Vagina (tissue), 2 donors: Measurements from ENCODE around the gene CNOT1. TPM values are rescaled to one million over a fixed set of nuclear protein-coding genes. Genes with fewer than 3 reads are reported as not detected.
"Not testable (repeated sequence)": the region's sequence is repeated elsewhere in the genome, so short reads cannot be mapped to it uniquely, and the experiment has no call there.

ENCODE experiments used
- DNase-seq, 2 donors: peaks; one replicate each; pipeline ENCODE4 v3.0.0-alpha.2; 2017; ENCODE audit errors: extremely low spot score in 2 of 2
- H3K27ac ChIP-seq: fragments of 200-600 bp; sonication (generic); one replicate; pipeline ENCODE4 v1.5.1; 2019
- H3K27me3 ChIP-seq: fragments of 200-600 bp; sonication (generic); one replicate; pipeline ENCODE4 v1.5.1; 2019
- H3K36me3 ChIP-seq, 2 donors: fragments of 200-600 bp; sonication (generic); one replicate each; pipeline ENCODE4 v1.5.1; 2017 to 2019
- H3K4me1 ChIP-seq: fragments of 200-600 bp; sonication (generic); one replicate; pipeline ENCODE4 v1.5.1; 2019
- H3K4me3 ChIP-seq, 2 donors: fragments of 200-600 bp; sonication (generic); 1 replicate in 1 of 2; 2 replicates in 1 of 2; pipeline ENCODE4 v1.5.1; 2016 to 2019
- H3K9me3 ChIP-seq: fragments of 200-600 bp; sonication (generic); one replicate; pipeline ENCODE4 v1.5.1; 2019
- CTCF ChIP-seq, 3 experiments: fragments of 450-650 bp in 2 of 3; fragments of 200-600 bp in 1 of 3; sonication (generic) in 1 of 3; IDR thresholded peaks; one replicate each; pipeline ENCODE4 v1.5.1; 2017 to 2019; ENCODE audit warnings: antibody characterized with exemption in 3 of 3, mild to moderate bottlenecking in 2 of 3, moderate library complexity in 2 of 3
- POLR2A ChIP-seq, 2 donors: fragments of 450-650 bp; IDR thresholded peaks; one replicate each; pipeline ENCODE4 v1.6.1; 2017; ENCODE audit warnings: antibody characterized with exemption in 2 of 2, mild to moderate bottlenecking in 2 of 2, moderate library complexity in 2 of 2
- POLR2AphosphoS5 ChIP-seq, 2 donors: sonication (generic); formaldehyde crosslinking; IDR thresholded peaks; one replicate each; pipeline ENCODE4 v1.9.0; 2017; ENCODE audit warnings: antibody characterized with exemption in 2 of 2, mild to moderate bottlenecking in 2 of 2, low read depth in 1 of 2; ENCODE audit not compliant: insufficient read depth in 1 of 2
- intact Hi-C: fragments of 100-400 bp; cut with DNase I; formaldehyde crosslinking; loops from one replicate; pipeline ENCODE4 v1.15.1; 2023
- total RNA-seq: library from RNA; depleted of rRNA; stranded (reverse); fragments of >200 nt; gene quantifications from one replicate; pipeline ENCODE4 v1.2.3, GENCODE V29; 2016

The CNOT1 gene
- total RNA-seq, 1 donor from 2014 or later, result 115 TPM

DNA sequence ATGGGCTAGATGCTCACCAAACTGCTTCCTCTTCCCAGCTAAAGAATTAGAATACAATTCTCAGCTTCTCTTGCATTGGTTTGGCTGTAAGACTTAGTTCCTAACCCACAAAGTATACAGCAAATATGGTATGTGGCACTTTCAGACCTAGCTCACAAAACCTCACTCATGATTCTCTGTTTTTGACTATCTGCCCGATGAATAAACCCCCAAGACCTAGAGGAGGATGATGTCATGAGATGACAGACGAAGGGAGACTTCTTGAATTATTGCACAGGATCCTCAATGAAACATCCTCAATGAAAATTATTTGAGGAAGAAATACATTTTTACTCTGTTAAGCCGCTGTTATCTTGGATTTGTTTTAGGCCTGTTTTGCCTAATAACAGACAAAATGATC is 14.3 kb downstream of the CNOT1 start:
- H3K36me3 ChIP-seq, result peaks cover 0 to 30% of the 10 kb centered on the region in 2 donors
- TF ChIP-seq CTCF (IDR thresholded peaks at IDR 0.05) (no peak), POLR2A (IDR thresholded peaks at IDR 0.05) (no peak), POLR2AphosphoS5 (IDR thresholded peaks at IDR 0.05; ENCODE audit: insufficient read depth in 1 of 2, low read depth in 1 of 2) (no peak)
- H3K27me3 ChIP-seq, result no peaks in the 10 kb centered on the region
- peaks cover 15% of the 10 kb centered on the region for H3K4me1 ChIP-seq
- DNase-seq, result no peak
- intact Hi-C loops, result no loop called here
- H3K9me3 ChIP-seq, result no peaks in the 10 kb centered on the region
- no peak overlapping the region for H3K4me3 ChIP-seq
- no peak overlapping the region for H3K27ac ChIP-seq

DNA sequence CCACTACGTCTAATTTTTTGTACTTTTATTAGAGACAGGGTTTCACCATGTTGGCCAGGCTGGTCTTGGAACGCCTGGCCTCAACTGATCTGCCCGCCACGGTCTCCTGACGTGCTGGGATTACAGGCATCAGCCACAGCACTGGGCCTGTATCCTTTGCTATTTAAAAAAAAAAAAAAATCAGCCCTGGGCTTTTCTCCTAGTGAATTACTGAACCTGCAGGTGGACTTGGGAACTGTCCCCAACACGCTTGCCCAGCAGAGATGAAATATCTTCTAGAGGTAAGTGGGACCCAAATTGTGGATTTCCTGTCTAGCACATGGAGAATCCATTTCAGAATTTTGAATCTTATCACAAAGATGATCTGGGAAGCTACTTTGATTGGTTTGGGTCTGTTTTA is 14.8 kb downstream of the CNOT1 start:
- Histone ChIP-seq H3K4me3 (no peak overlapping the region), H3K9me3 (no peaks in the 10 kb centered on the region), H3K27ac (no peak overlapping the region), H3K36me3 (peaks cover 0 to 30% of the 10 kb centered on the region in 2 donors), H3K4me1 (peaks cover 14% of the 10 kb centered on the region), H3K27me3 (no peaks in the 10 kb centered on the region)
- TF ChIP-seq CTCF (IDR thresholded peaks at IDR 0.05) (no peak), POLR2AphosphoS5 (IDR thresholded peaks at IDR 0.05; ENCODE audit: insufficient read depth in 1 of 2, low read depth in 1 of 2) (no peak), POLR2A (IDR thresholded peaks at IDR 0.05) (no peak)
- intact Hi-C loops, result no loop called here
- DNase-seq, result no peak

- no peak overlapping the region for H3K4me3 ChIP-seq
- H3K36me3 ChIP-seq, result peaks cover 0 to 27% of the 10 kb centered on the region in 2 donors
- H3K9me3 ChIP-seq, result no peaks in the 10 kb centered on the region
- peaks cover 12% of the 10 kb centered on the region for H3K4me1 ChIP-seq
- intact Hi-C loops, result no loop called here
- no peak overlapping the region for H3K27ac ChIP-seq
- no peak for TF ChIP-seq CTCF (IDR thresholded peaks at IDR 0.05)
- TF ChIP-seq POLR2A (IDR thresholded peaks at IDR 0.05), result no peak
- no peak for TF ChIP-seq POLR2AphosphoS5 (IDR thresholded peaks at IDR 0.05; ENCODE audit: insufficient read depth in 1 of 2, low read depth in 1 of 2)
- no peak for DNase-seq
- no peaks in the 10 kb centered on the region for H3K27me3 ChIP-seq
Observed at GRCh38 chr16:58614212-58614611, 15.4 kb downstream of the CNOT1 start.

- peaks cover 12% of the 10 kb centered on the region for H3K4me1 ChIP-seq
- peaks cover 0 to 17% of the 10 kb centered on the region in 2 donors for H3K36me3 ChIP-seq
- H3K27me3 ChIP-seq, H3K27ac ChIP-seq, intact Hi-C loops, H3K9me3 ChIP-seq, DNase-seq, H3K4me3 ChIP-seq: not testable (repeated sequence)
Observed at GRCh38 chr16:58612965-58613364, 16.7 kb downstream of the CNOT1 start.

DNA sequence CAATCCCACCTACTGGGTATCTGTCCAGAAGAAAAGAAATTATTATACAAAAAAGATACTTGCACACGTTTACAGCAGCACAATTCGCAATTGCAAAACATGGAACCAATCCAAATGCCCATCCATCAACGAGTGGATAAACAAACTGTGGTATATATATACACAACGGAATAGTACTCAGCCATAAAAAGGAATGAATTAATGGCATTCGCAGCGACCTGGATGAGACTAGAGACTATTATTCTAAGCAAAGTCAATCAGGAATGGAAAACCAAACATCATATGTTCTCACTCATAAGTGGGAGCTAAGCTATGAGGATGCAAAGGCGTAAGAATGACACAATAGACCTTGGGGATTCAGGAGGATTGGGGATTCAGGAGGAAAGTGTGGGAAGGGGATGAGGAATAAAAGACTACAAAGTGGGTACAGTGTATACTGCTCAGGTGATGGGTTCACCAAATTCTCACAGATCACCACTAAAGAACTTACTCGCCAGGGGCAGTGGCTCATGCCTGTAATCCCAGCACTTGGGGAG is 21.0 kb downstream of the CNOT1 start:
- peaks cover 12% of the 10 kb centered on the region for H3K4me1 ChIP-seq
- no peaks in the 10 kb centered on the region for H3K27me3 ChIP-seq
- no peak overlapping the region for H3K27ac ChIP-seq
- intact Hi-C loops, result no loop called here
- peaks cover 0 to 11% of the 10 kb centered on the region in 2 donors for H3K36me3 ChIP-seq
- no peak overlapping the region for H3K4me3 ChIP-seq
- H3K9me3 ChIP-seq, result no peaks in the 10 kb centered on the region
- no peak for TF ChIP-seq POLR2A (IDR thresholded peaks at IDR 0.05)
- no peak for TF ChIP-seq POLR2AphosphoS5 (IDR thresholded peaks at IDR 0.05; ENCODE audit: insufficient read depth in 1 of 2, low read depth in 1 of 2)
- TF ChIP-seq CTCF (IDR thresholded peaks at IDR 0.05), result no peak
- DNase-seq, result no peak
